OCI-LY3 (cell line): Measurements from ENCODE around the gene KCNMA1.

ENCODE experiments used
- H2AFZ ChIP-seq: fragments of 200-600, 300-600 bp; shearing (Covaris generic); 2 replicates; pipeline ENCODE4 v1.6.0; 2014; ENCODE audit warnings: antibody characterized with exemption, low read depth, low read length
- H3K27ac ChIP-seq: fragments of 200-600, 300-600 bp; sonication (generic); 2 replicates; pipeline ENCODE4 v1.5.1; 2014; ENCODE audit warnings: mild to moderate bottlenecking, low read length, moderate library complexity, mixed read lengths
- H3K27me3 ChIP-seq: fragments of 200-600, 300-600 bp; sonication (generic); 2 replicates; pipeline ENCODE4 v1.6.1; 2014; ENCODE audit warnings: low read depth, low read length, mixed read lengths
- H3K36me3 ChIP-seq: fragments of 200-600, 300-600 bp; sonication (generic); replicated peaks from 2 replicates; pipeline ENCODE3; 2014; ENCODE audit warnings: low read depth, low read length, mixed read lengths
- H3K4me1 ChIP-seq: fragments of 300-600, 200-600 bp; sonication (generic); 2 replicates; pipeline ENCODE4 v1.6.1; 2014; ENCODE audit warnings: low read length, mixed read lengths
- H3K4me2 ChIP-seq: fragments of 200-600, 300-600 bp; sonication (generic); 2 replicates; pipeline ENCODE4 v1.6.1; 2014; ENCODE audit warnings: low read length, mixed read lengths
- H3K4me3 ChIP-seq: fragments of 300-600, 200-600 bp; sonication (generic); 2 replicates; pipeline ENCODE4 v1.5.1; 2014; ENCODE audit warnings: antibody characterized with exemption, mild to moderate bottlenecking, low read length, moderate library complexity
- H3K79me2 ChIP-seq: fragments of 300-600, 200-600 bp; shearing (Covaris generic); 2 replicates; pipeline ENCODE4 v1.6.1; 2014; ENCODE audit warnings: mild to moderate bottlenecking, low read length, mixed read lengths
- H3K9ac ChIP-seq: fragments of 300-600, 200-600 bp; shearing (Covaris generic); 2 replicates; pipeline ENCODE4 v1.6.0; 2014; ENCODE audit warnings: mild to moderate bottlenecking, low read length, moderate library complexity
- H3K9me3 ChIP-seq: fragments of 200-600, 300-600 bp; shearing (Covaris generic); 2 replicates; pipeline ENCODE4 v1.6.1; 2014; ENCODE audit warnings: low read length, mixed read lengths; ENCODE audit not compliant: insufficient read depth
- H4K20me1 ChIP-seq: fragments of 200-600, 300-600 bp; sonication (generic); 2 replicates; pipeline ENCODE4 v1.6.1; 2016; ENCODE audit warnings: low read length, mixed read lengths; ENCODE audit not compliant: insufficient read depth
- EZH2phosphoT487 ChIP-seq: fragments of 200-600 bp; shearing (Covaris generic); IDR thresholded peaks from 2 replicates; pipeline ENCODE4 v1.6.1; 2018; ENCODE audit warnings: antibody characterized with exemption, mixed run types, low read depth
- TF ChIP-seq, protein P1 (sequence below): fragments of 200-600, 300-600 bp; sonication (generic); IDR thresholded peaks from 2 replicates; pipeline ENCODE4 v1.5.1; 2014; ENCODE audit warnings: antibody characterized with exemption, low read length, low read depth

KCNMA1 gene

DNA sequence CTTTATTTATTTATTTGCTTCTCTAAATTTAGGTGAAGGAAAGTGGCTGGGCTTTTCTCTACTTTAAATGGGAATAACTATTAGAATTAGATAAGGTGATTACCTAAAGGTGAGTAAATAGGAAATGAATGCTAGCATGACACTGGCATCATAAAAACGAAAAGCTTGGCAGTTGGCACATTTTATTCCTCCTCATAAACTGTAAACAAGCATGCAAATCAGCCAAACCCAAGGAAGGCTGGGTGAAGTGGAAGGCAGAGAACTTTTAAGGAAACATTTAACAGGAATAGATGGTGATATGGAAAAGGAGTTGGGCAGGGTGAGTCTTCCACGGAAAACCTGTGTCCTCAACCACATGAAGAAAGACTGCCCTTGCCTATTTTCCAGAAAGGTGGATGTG lies 669.1 kb downstream of the KCNMA1 start:
- Histone ChIP-seq H2AFZ (no peak overlapping the region), H3K27me3 (no peaks in the 10 kb centered on the region), H3K4me3 (no peak overlapping the region), H3K79me2 (no peaks in the 10 kb centered on the region), H3K36me3 (no peaks in the 10 kb centered on the region), H3K4me2 (no peak overlapping the region), H4K20me1 (no peaks in the 10 kb centered on the region), H3K9ac (no peak overlapping the region), H3K9me3 (no peaks in the 10 kb centered on the region), H3K4me1 (no peaks in the 10 kb centered on the region), H3K27ac (no peak overlapping the region)
- TF ChIP-seq EZH2phosphoT487: no peak
- TF ChIP-seq, protein P1, sequence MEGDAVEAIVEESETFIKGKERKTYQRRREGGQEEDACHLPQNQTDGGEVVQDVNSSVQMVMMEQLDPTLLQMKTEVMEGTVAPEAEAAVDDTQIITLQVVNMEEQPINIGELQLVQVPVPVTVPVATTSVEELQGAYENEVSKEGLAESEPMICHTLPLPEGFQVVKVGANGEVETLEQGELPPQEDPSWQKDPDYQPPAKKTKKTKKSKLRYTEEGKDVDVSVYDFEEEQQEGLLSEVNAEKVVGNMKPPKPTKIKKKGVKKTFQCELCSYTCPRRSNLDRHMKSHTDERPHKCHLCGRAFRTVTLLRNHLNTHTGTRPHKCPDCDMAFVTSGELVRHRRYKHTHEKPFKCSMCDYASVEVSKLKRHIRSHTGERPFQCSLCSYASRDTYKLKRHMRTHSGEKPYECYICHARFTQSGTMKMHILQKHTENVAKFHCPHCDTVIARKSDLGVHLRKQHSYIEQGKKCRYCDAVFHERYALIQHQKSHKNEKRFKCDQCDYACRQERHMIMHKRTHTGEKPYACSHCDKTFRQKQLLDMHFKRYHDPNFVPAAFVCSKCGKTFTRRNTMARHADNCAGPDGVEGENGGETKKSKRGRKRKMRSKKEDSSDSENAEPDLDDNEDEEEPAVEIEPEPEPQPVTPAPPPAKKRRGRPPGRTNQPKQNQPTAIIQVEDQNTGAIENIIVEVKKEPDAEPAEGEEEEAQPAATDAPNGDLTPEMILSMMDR: no peak

DNA sequence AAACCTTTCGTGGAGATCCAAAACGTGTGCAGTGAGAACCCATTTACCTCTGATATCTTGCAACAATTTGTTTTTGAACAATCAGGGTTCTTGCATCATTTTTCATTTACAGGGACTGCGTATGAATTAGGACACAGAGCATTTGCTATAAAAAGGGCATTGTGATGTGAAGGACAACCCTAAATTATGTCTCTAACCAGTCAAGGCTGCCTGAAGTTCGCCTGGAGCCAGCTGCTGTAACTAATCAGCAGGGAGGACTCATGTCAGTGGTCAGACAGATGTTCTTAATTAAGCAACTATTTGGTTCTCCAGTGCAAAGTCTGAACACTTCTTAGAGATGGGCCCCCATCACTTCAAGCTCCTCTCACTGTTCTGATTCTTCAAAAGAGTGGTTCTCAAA lies 674.8 kb downstream of the KCNMA1 start:
- no peak overlapping the region for H2AFZ ChIP-seq
- H3K27ac ChIP-seq: no peak overlapping the region
- H3K4me3 ChIP-seq: no peak overlapping the region
- no peaks in the 10 kb centered on the region for H3K79me2 ChIP-seq
- H3K27me3 ChIP-seq: no peaks in the 10 kb centered on the region
- H3K4me1 ChIP-seq: peaks cover 4% of the 10 kb centered on the region
- no peaks in the 10 kb centered on the region for H3K9me3 ChIP-seq
- H3K9ac ChIP-seq: no peak overlapping the region
- peaks cover 9% of the 10 kb centered on the region for H3K36me3 ChIP-seq
- H3K4me2 ChIP-seq: no peak overlapping the region
- no peaks in the 10 kb centered on the region for H4K20me1 ChIP-seq
- no peak for TF ChIP-seq EZH2phosphoT487
- TF ChIP-seq, protein P1: no peak

DNA sequence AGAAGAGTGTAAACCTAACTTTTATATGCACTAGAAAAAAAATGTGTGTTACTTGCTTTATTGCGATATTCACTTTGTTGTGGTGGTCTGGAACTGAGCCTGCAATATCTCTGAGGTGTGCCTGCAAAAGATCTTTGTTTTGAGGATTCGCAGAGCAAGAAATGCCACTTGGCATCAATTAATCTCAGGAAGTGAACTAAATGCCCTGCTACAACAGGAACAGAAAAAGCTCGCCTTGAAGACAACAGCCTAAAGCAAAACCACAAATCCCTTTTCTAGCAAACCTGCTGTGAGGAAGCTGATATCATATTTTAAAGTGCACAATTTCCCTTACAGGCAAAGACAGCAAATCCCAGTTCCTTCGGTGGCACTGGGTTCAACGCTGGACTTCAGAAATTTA lies 675.8 kb downstream of the KCNMA1 start:
- Histone ChIP-seq H3K79me2 (no peaks in the 10 kb centered on the region), H3K36me3 (peaks cover 9% of the 10 kb centered on the region), H3K9ac (no peak overlapping the region), H3K27me3 (no peaks in the 10 kb centered on the region), H2AFZ (no peak overlapping the region), H3K27ac (no peak overlapping the region), H3K4me2 (no peak overlapping the region), H3K4me3 (no peak overlapping the region), H4K20me1 (no peaks in the 10 kb centered on the region), H3K9me3 (no peaks in the 10 kb centered on the region), H3K4me1 (peaks cover 4% of the 10 kb centered on the region)
- TF ChIP-seq, protein P1: no peak
- no peak for TF ChIP-seq EZH2phosphoT487

DNA sequence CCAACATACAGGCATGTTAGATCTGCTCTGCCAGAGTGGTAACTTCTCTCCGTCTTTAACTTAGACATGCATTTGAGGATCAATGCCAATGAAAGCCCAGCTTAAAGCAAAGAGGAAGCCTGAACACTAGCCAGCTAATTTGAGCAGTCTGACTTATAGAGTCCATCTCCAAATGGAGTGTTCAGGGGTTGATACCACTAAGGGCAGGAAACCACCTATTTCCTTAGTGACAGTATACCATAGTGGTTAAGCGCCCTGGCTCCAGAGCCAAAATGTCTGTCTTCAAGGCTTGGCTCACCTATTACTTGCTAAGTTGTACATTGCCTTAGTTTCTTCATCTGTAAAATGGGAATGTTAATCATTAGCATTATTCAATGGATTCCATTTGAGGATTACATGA lies 678.5 kb downstream of the KCNMA1 start:
- no peak overlapping the region for H3K4me2 ChIP-seq
- TF ChIP-seq EZH2phosphoT487: no peak
- TF ChIP-seq, protein P1: no peak
- H4K20me1 ChIP-seq: no peaks in the 10 kb centered on the region
- peaks cover 9% of the 10 kb centered on the region for H3K36me3 ChIP-seq
- H3K79me2 ChIP-seq: no peaks in the 10 kb centered on the region
- H2AFZ ChIP-seq: no peak overlapping the region
- H3K9me3 ChIP-seq: no peaks in the 10 kb centered on the region
- H3K27me3 ChIP-seq: no peaks in the 10 kb centered on the region
- H3K4me3 ChIP-seq: no peak overlapping the region
- no peak overlapping the region for H3K9ac ChIP-seq
- H3K27ac ChIP-seq: no peak overlapping the region
- H3K4me1 ChIP-seq: peaks cover 4% of the 10 kb centered on the region
